Activated naive CD8-positive, alpha-beta T cell treated with anti-CD3 and anti-CD28 coated beads, Interleukin-2, amount 10 ng/mL, durations not matched to agents 7 days and 5 days (primary cell): ENCODE measurements around the gene PCOLCE2. TPM values are rescaled to one million over a fixed set of nuclear protein-coding genes. Genes with fewer than 3 reads are reported as not detected.
"Not testable (repeated sequence)": the region's sequence is repeated elsewhere in the genome, so short reads cannot be mapped to it uniquely, and the experiment has no call there.

Source experiments
- ATAC-seq: fragments of 150-1000 bp; cut with Tn5 transposase; one replicate; pipeline ENCODE4 v1.10.0; 2021; ENCODE audit warnings: low read depth, moderate library complexity
- POLR2A ChIA-PET: fragments of 350-600 bp; sonication (Branson Sonifier 250); formaldehyde crosslinking; loops from one replicate; lab custom pipeline; 2021; ENCODE audit warnings: antibody characterized with exemption; lab: Charles Lee
- DNase-seq: peaks from one replicate; pipeline ENCODE4 v3.0.0; 2021
- H3K27ac Mint-ChIP-seq: one replicate; pipeline ENCODE4 v1.8.0; 2022; ENCODE audit warnings: mild to moderate bottlenecking, mixed read lengths
- H3K27me3 Mint-ChIP-seq: one replicate; pipeline ENCODE4 v1.8.0; 2022; ENCODE audit warnings: mild to moderate bottlenecking, moderate library complexity, mixed read lengths
- H3K36me3 Mint-ChIP-seq: one replicate; pipeline ENCODE4 v1.8.0; 2021; ENCODE audit warnings: mild to moderate bottlenecking, mixed read lengths
- H3K4me1 Mint-ChIP-seq: one replicate; pipeline ENCODE4 v1.8.0; 2021; ENCODE audit warnings: mixed read lengths
- H3K4me3 Mint-ChIP-seq: one replicate; pipeline ENCODE4 v1.8.0; 2022; ENCODE audit warnings: mild to moderate bottlenecking, moderate library complexity, mixed read lengths
- H3K9me3 Mint-ChIP-seq: one replicate; pipeline ENCODE4 v1.8.0; 2021; ENCODE audit warnings: mixed read lengths
- total RNA-seq, 2 experiments: library from RNA; stranded (reverse); gene quantifications; one replicate each; pipeline ENCODE4 v1.2.3, GENCODE V29; 2021

Gene PCOLCE2
- total RNA-seq, 2 experiments from 2014 or later, result not detected

- H3K36me3 Mint-ChIP-seq, result no peaks in the 10 kb centered on the region
- H3K4me3 Mint-ChIP-seq, result no peak overlapping the region
- ATAC-seq (no peak), DNase-seq (no peak)
- POLR2A ChIA-PET, result no interaction called here
- H3K27me3 Mint-ChIP-seq, result peaks cover 43% of the 10 kb centered on the region
- peaks cover 5% of the 10 kb centered on the region for H3K4me1 Mint-ChIP-seq
- peaks cover 1% of the 10 kb centered on the region for H3K9me3 Mint-ChIP-seq
- no peak overlapping the region for H3K27ac Mint-ChIP-seq
Measured at GRCh38 chr3:142892714-142893113, 3.8 kb upstream of the PCOLCE2 start.

DNA sequence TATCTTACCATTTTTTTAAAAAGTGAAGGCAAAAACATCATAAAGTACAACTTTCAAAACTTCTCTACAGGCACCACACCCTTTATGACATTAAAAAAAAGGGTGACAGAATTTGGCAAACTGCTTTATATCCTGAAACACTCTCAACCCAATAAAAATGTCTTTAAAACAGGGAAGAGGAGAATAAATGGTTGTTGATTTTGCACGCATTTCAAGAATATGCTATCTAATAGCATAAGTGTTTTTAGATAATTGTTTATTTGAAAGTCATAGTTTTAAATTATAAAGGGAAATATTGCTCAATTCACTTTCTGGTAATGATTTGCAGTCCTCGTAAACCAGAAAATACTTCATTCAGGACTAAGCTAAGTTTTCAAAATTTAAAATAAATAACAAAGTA, 1.7 kb upstream of the PCOLCE2 start:
- Mint-ChIP-seq H3K27me3 (peaks cover 64% of the 10 kb centered on the region), H3K4me3 (no peak overlapping the region), H3K36me3 (no peaks in the 10 kb centered on the region), H3K4me1 (peaks cover 5% of the 10 kb centered on the region), H3K27ac (no peak overlapping the region), H3K9me3 (peaks cover 1% of the 10 kb centered on the region)
- no peak for DNase-seq
- ATAC-seq, result no peak
- POLR2A ChIA-PET, result no interaction called here

- peaks cover 5% of the 10 kb centered on the region for H3K4me1 Mint-ChIP-seq
- ATAC-seq, result no peak
- peaks cover 63% of the 10 kb centered on the region for H3K27me3 Mint-ChIP-seq
- no peak for DNase-seq
- no peaks in the 10 kb centered on the region for H3K36me3 Mint-ChIP-seq
- H3K4me3 Mint-ChIP-seq, result peak overlapping the region; percentile 65
- no peak overlapping the region for H3K27ac Mint-ChIP-seq
- POLR2A ChIA-PET, result no interaction called here
- H3K9me3 Mint-ChIP-seq, result no peaks in the 10 kb centered on the region
Measured at GRCh38 chr3:142889212-142890014, 530 bp upstream of the PCOLCE2 start.

DNA sequence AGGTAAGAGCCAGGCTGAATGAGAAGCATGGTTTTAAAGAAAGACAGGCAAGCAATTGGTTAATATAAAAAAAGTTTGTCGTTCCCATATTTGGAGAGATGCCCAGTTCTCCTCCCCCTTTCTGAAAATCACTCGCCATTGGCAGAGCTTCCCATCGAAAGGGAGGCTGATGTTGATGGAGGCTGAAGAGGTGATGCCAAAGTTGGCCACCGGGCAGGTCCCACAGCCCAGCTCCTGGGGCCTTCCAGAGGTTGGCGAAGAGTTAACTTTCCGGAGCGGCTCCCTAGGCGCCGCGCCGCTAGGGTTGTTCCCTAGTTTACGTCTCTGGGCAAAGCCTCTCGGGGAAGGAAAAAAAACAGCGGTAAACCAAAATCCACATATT, 793 bp downstream of the PCOLCE2 start:
- POLR2A ChIA-PET, result no interaction called here
- Mint-ChIP-seq H3K27ac (no peak overlapping the region), H3K27me3 (peaks cover 64% of the 10 kb centered on the region), H3K4me3 (peak overlapping the region; percentile 65), H3K4me1 (peaks cover 5% of the 10 kb centered on the region), H3K9me3 (no peaks in the 10 kb centered on the region), H3K36me3 (no peaks in the 10 kb centered on the region)
- ATAC-seq (no peak), DNase-seq (no peak)

GRCh38 chr3:142886940-142887339, 1.9 kb downstream of the PCOLCE2 start:
- DNase-seq (no peak), ATAC-seq (no peak)
- peaks cover 62% of the 10 kb centered on the region for H3K27me3 Mint-ChIP-seq
- no peak overlapping the region for H3K27ac Mint-ChIP-seq
- no peak overlapping the region for H3K4me3 Mint-ChIP-seq
- no peaks in the 10 kb centered on the region for H3K9me3 Mint-ChIP-seq
- no peaks in the 10 kb centered on the region for H3K36me3 Mint-ChIP-seq
- POLR2A ChIA-PET, result no interaction called here
- peaks cover 5% of the 10 kb centered on the region for H3K4me1 Mint-ChIP-seq

- POLR2A ChIA-PET, result no interaction called here
- ATAC-seq, result no peak
Measured at GRCh38 chr3:142886021-142886420, 2.9 kb downstream of the PCOLCE2 start.

GRCh38 chr3:142884531-142884930, 4.4 kb downstream of the PCOLCE2 start:
- DNase-seq (no peak), ATAC-seq (no peak)
- no peaks in the 10 kb centered on the region for H3K9me3 Mint-ChIP-seq
- peaks cover 4% of the 10 kb centered on the region for H3K4me1 Mint-ChIP-seq
- H3K27me3 Mint-ChIP-seq, result peaks cover 50% of the 10 kb centered on the region
- no peak overlapping the region for H3K27ac Mint-ChIP-seq
- no peak overlapping the region for H3K4me3 Mint-ChIP-seq
- H3K36me3 Mint-ChIP-seq, result no peaks in the 10 kb centered on the region
- POLR2A ChIA-PET, result no interaction called here

More at GRCh38 chr3:142886021-142886420, 2.9 kb downstream of the PCOLCE2 start:
- H3K4me1 Mint-ChIP-seq, result peaks cover 5% of the 10 kb centered on the region
- H3K4me3 Mint-ChIP-seq, result no peak overlapping the region
- H3K36me3 Mint-ChIP-seq, result no peaks in the 10 kb centered on the region
- H3K27ac Mint-ChIP-seq, result no peak overlapping the region
- DNase-seq, result no peak
- peaks cover 59% of the 10 kb centered on the region for H3K27me3 Mint-ChIP-seq
- H3K9me3 Mint-ChIP-seq, result no peaks in the 10 kb centered on the region

- not testable (repeated sequence) for H3K36me3 Mint-ChIP-seq, H3K4me1 Mint-ChIP-seq, H3K4me3 Mint-ChIP-seq, H3K9me3 Mint-ChIP-seq, ATAC-seq, DNase-seq, H3K27ac Mint-ChIP-seq
- POLR2A ChIA-PET, result interaction anchor here (0.9 kb wide), 1 partner anchor 118 kb away, joined by 4 read pairs; the partner anchor contains the start of gene U2SURP
- H3K27me3 Mint-ChIP-seq, result peaks cover 50% of the 10 kb centered on the region
Measured at GRCh38 chr3:142883534-142883933, 5.3 kb downstream of the PCOLCE2 start.

DNA sequence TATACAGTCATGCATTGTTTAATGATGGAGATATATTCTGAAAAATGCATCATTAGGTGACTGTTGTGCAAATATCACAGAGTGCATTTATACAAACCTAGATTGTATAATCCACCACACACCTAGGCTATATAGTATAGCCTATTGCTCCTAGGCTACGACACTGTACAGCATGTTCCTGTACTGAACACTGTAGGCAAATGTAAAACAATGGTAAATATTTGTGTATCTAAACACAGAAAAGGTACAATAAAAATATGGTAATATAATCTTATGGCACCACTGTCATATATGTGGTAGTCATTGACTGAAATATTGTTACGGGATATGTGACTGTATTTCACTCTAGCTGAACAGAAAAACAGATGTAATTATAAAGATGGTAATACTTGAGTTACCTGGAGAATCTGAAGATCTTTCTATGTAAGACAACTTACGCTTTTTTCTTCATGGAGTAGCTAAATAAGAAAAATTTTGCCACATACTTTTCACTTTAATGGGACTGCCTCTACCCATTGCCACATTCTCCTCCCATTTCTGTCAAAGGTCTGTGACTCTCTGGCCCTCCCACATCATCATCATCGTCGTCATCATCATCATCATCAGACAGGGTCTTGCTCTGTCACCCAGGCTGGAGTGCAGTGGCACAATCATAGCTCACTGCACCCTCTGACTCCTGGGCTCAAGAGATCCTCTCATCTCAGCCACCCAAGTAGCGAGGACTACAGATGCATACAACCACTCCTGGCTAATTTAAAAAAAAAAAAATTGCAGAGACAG, 7.2 kb downstream of the PCOLCE2 start:
- ATAC-seq (no peak), DNase-seq (no peak)
- Mint-ChIP-seq H3K4me1 (no peaks in the 10 kb centered on the region), H3K27me3 (peaks cover 41% of the 10 kb centered on the region), H3K9me3 (no peaks in the 10 kb centered on the region), H3K36me3 (no peaks in the 10 kb centered on the region), H3K27ac (no peak overlapping the region), H3K4me3 (no peak overlapping the region)
- POLR2A ChIA-PET, result no interaction called here

DNA sequence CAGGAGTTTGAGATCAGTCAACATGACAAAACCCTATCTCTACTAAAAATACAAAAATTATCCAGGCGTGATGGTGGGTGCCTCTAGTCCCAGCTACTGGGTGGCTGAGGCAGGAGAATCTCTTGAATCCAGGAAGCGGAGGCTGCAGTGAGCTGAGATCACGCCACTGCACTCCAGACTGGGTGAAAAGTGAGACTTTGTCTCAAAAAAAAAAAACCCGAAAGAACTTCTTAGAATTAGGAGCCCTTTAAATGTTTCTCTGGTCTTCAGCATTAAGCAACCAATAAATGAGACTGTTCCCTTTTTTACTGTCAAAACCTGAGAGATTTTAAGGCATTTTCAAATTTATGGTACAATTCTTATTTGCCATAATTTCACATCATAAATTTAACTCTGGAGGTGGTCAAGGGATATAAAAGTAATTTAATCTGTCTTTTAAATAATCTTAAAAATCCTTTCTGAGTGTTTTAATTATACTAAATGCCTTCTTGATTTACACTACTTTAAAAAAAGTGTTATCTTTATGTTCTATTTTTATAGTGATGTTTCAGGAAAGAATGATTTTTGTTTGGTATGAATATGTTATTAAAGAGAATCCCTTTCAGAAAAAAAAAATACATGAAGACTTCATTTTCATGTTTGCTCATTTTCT, 10.1 kb downstream of the PCOLCE2 start:
- H3K36me3 Mint-ChIP-seq, result no peaks in the 10 kb centered on the region
- DNase-seq (no peak), ATAC-seq (no peak)
- H3K27ac Mint-ChIP-seq, result no peak overlapping the region
- no peak overlapping the region for H3K4me3 Mint-ChIP-seq
- H3K4me1 Mint-ChIP-seq, result peaks cover 5% of the 10 kb centered on the region
- H3K27me3 Mint-ChIP-seq, result peaks cover 28% of the 10 kb centered on the region
- POLR2A ChIA-PET, result interaction anchor here (0.6 kb wide), 1 partner anchor 46 kb away, joined by 3 read pairs; no protein-coding TSS in a partner anchor
- no peaks in the 10 kb centered on the region for H3K9me3 Mint-ChIP-seq

GRCh38 chr3:142876417-142876816, 12.5 kb downstream of the PCOLCE2 start:
- ATAC-seq (no peak), DNase-seq (no peak)
- no peaks in the 10 kb centered on the region for H3K9me3 Mint-ChIP-seq
- H3K27ac Mint-ChIP-seq, result no peak overlapping the region
- H3K36me3 Mint-ChIP-seq, result no peaks in the 10 kb centered on the region
- H3K4me1 Mint-ChIP-seq, result peaks cover 5% of the 10 kb centered on the region
- H3K4me3 Mint-ChIP-seq, result no peak overlapping the region
- peaks cover 29% of the 10 kb centered on the region for H3K27me3 Mint-ChIP-seq
- POLR2A ChIA-PET, result no interaction called here

- Mint-ChIP-seq H3K36me3 (no peaks in the 10 kb centered on the region), H3K27ac (no peak overlapping the region), H3K9me3 (no peaks in the 10 kb centered on the region), H3K4me3 (no peak overlapping the region), H3K4me1 (peaks cover 5% of the 10 kb centered on the region), H3K27me3 (peaks cover 32% of the 10 kb centered on the region)
- DNase-seq (no peak), ATAC-seq (no peak)
- POLR2A ChIA-PET, result no interaction called here
Measured at GRCh38 chr3:142875583-142876207, 13.2 kb downstream of the PCOLCE2 start.

DNA sequence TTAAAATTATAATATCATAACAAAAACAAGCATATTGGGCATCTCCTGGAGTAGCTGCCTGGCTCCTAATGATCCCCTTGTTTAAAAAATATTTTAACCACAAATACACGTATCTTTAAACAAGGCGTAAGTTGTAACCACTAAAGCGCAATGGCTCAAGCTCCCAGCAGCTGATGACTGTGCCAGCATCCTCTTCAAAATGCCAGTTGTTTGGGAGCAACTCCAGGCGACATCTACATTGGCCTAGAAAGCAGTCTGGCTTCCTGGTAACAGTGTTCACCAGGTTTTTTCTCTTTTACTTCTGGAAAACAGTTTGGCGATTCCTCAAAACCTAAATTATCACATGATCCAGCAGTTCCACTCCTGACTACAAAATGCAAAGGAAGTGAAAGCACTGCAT, 13.8 kb downstream of the PCOLCE2 start:
- DNase-seq (no peak), ATAC-seq (no peak)
- H3K4me1 Mint-ChIP-seq, result peaks cover 5% of the 10 kb centered on the region
- POLR2A ChIA-PET, result no interaction called here
- H3K36me3 Mint-ChIP-seq, result no peaks in the 10 kb centered on the region
- H3K4me3 Mint-ChIP-seq, result no peak overlapping the region
- H3K9me3 Mint-ChIP-seq, result no peaks in the 10 kb centered on the region
- no peak overlapping the region for H3K27ac Mint-ChIP-seq
- H3K27me3 Mint-ChIP-seq, result peaks cover 28% of the 10 kb centered on the region
